Stromal cell of bone marrow (primary cell): ENCODE results near the gene PTTG1IP.
A peak's percentile ranks its signal among the peaks of the same experiment; 100 is the strongest.
"Not testable (repeated sequence)": the region's sequence is repeated elsewhere in the genome, so short reads cannot be mapped to it uniquely, and the experiment has no call there.

Experiments
- DNase-seq: peaks from one replicate; pipeline ENCODE4 v3.0.0-alpha.2; 2012; ENCODE audit warnings: low read depth

PTTG1IP gene, protein sequence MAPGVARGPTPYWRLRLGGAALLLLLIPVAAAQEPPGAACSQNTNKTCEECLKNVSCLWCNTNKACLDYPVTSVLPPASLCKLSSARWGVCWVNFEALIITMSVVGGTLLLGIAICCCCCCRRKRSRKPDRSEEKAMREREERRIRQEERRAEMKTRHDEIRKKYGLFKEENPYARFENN

DNA sequence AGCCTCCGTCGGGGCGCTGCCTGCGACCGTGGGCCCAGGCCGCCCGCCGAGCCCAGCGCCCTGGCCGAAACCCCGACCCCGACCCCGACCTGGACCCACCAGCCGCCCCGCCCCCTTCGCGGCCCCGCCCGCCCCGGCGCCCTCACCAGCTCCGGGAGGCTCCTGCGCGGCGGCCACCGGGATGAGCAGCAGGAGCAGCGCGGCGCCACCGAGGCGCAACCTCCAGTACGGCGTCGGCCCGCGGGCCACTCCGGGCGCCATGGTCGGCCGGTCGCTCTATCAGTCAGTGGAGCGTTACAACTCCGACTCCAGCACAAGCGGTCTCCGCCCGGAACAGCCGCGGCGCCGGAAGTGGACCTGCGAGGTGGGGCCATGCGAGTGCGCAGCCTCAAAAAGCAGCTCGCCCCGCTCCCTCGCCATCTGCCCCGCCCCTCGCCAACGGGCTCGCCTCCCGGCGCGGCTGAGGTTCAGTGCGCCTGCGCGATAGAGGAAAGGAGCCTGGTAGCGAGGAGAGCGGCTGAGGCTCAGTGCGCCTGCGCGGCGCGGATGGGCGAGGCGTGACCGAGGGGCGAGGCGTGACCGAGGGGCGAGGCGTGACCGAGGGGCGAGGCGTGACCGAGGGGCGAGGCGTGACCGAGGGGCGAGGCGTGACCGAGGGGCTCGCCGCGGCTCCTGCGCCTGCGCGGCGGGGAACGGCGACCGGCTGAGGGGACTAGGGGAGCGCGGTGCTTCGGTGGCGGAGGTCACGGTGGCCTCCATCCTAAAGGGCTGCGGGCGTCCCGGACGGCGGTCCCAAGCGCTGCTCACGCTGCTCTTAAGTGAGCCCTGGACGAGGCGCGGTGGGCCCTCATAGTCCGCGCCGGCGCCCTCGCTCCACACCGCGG, at the start of gene PTTG1IP:
PTTG1IP (minus strand) TSS at position 335 of the 884 bp plus-strand sequence; CDS start at position 261, 74 bp downstream.
- peak; percentile 90 for DNase-seq

DNA sequence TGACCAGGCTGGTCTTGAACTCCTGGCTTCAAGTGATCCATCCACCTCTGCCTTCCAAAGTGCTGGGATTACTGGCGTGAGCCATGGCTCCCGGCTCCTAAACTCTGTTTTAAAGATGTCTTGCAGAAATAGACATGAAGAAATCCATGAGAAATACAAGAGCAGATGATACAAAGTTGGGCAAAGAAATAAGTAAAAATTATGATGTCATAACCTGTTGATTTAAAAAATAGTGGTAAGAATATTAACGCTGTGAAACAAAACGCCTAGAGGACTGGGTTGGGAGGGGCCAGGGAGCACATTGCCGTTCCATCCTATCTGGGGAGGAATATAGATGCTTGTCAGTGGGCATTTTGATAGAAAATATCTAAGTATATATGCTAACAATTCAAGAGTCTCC, 48.4 kb upstream of the PTTG1IP start:
- DNase-seq: no peak

DNA sequence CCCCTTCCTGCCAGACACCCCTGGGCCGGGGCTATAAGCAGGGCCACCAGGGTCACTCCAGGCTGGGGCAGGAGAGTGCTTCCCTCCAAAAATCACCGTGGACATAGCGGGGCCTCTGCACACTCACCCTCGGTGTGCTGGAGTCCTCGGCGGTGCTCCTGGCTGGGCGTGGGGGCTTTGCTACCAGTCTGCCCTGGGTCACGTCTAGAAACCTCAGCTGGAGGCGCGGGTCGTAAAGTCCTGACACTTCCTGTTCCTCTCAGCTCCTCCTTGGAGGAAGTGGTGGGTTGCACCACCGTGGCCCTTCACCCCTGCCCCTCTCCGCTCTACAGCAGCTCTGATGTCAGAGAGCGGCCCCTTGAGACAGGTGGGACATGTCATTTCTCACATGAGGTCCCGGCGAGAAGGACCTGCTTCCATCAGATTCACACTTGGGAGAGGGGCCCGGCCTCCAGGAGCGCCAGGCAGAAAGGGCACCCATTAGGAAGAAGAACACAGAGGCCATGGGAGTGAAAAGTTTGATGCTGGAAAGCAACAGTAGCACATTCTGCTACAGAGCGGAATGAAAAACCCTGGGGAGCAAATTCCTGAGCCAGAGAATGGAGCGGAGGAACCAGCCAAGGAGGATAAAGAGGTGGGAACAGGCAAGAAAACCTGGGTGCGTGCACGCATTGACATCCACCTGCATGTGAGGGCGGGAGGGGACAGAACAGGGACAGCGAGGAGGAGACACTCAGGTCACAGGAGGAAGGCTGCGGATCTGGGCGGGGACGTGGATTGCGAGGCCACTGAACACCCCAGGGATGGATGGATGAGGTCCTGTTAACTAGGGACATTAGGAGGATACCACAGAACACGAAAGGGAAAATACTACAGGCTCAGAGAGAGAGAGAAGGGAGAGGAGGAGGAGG, 47.5 kb upstream of the PTTG1IP start, which contains the start of gene ITGB2:
ITGB2 (minus strand) TSS at position 206 of the 911 bp plus-strand sequence. CDS start 10,117 bp downstream, outside the sequence.
- no peak for DNase-seq

DNA sequence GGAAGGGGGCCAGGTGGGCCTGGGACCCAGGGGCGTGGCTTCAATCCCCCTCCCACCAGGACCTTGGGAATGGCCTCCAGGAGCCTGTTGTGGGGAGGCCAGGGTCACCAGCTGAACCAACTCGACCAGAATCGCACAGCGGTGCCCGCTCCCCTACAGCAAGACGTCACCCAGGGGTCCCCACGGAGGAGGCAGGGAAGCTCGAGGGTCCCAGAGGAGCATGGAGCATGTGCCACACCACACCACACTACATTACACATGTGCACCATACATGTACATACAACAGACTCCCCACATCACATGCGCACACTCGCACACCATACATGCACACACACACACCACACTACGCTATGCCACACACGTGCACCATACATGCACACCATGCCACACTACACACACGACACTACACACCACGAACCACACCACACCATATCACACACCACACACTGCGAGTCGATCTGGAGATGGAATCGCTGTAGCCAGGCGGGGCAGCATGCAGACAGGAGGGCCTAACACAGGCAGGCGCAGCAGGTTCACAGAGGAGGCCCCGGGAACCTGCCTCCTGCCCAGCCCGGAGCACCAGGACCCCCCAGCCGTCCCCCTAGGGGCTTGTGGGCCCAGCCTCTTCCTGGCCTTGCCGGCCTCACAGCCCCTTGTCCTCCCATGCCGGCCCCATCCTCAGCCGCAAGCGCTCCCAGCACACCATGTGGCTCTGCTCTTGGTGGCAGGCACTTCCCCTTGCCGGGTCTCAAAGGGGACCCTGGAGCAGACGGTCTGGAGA, 46.6 kb upstream of the PTTG1IP start:
- no peak for DNase-seq

DNA sequence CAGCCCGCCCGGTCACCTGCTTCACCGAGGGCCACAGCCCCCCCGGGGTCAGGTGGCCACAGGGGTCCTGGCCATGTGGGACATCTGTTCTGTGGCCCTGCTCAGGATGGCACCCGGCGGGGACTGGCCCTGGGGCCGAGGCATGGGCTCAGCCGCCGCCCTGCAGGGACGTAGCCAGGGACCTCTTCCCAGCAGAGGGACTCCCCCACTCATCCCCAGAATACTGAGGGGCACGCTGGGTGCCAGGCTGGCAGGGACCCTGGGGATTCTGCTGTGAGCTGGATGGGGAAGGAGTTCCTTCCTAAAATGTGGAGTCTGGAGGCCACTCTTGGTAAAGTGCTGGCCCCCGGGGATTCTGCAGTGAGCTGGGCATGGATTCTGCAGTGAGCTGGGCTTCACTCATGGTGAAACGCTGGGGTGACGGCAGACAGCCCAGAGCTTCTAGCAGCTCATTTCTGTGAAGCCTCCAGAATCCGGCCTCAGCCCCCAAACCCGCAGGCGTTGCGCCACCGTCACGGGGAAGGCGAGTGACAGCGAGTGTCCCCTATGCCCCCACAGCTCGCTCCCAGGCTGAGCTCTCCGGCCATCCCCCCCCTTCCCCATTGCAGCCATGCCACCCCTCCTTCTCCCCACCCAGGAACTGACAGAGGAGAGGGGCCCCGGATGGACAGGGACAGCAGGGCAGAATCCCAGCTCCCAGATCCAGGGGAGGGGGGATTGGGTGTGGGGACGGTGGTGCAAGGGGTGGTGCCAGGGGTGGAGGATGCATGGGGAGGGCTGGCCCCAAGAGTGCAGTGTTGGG, 45.8 kb upstream of the PTTG1IP start:
- DNase-seq: no peak

DNA sequence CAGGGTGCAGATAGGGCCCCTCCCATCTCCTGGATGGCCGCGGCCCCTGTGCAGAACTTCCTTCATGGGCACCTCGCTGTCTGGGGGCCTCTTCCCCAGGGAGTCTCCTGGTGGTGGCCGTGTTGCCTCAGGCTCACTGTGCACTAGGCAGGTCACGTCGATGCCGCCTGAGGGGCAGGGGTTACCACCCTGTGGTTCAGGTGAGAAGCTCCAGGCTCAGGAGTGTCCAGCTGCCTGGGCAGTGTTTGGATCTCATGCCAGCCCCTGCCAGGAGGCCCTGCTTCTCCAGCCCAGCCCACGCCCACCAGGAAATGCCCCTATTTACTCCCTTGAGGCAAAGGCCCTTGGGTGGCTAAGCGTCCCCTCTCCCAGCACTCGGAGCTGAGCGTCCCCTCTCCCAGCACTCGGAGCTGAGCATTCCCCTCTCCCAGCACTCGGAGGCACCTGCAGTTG, 45.1 kb upstream of the PTTG1IP start:
- no peak for DNase-seq

DNA sequence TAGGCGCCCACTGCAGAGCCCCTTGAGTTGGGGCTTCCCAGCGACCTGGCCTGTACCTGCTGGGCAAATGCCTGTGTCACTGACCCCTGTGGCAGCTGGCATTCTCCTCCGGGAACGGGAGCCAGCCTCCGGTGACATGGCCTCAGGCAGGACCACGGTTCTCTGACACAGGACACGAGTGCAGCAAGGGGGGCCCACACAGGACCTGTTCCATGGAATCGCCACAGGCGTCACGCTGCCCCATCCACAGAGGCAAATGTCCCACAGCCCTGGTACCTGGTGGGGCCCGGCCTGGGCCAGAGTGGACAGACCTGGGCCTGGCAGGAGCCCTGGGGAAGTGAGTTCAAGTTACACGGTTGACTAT, 44.6 kb upstream of the PTTG1IP start:
- DNase-seq: no peak

DNA sequence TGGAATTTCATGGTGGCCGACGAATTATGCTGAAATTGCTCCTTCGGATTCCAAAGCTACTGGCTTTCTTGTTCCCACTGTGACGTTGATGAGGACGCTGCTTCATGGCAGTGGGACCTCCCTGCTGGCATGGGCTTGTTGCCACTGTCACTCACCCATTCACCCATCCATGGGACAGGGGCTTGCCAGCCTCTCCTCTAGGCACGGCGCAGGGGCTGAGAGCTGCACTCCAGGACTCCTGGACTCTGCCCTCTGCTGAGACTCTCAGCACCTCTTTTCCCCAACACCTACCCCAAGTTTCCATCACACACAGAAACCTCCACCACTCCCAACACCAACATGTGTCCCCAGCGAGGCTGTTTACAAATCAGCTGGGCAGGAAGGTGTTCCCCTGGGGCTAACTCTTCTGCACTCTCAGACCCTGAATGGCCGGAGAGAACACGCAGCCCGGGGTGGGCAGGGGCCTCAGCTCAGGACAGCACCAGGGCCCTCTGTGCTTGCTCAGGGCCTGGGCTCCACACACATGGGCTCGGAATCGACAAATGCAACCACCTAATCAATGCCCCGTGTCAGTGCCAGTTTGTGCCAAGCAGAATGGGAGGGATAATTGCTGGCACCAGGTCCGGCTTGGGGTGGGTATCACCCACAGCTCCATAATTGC, 44.1 kb upstream of the PTTG1IP start:
- DNase-seq: no peak

DNA sequence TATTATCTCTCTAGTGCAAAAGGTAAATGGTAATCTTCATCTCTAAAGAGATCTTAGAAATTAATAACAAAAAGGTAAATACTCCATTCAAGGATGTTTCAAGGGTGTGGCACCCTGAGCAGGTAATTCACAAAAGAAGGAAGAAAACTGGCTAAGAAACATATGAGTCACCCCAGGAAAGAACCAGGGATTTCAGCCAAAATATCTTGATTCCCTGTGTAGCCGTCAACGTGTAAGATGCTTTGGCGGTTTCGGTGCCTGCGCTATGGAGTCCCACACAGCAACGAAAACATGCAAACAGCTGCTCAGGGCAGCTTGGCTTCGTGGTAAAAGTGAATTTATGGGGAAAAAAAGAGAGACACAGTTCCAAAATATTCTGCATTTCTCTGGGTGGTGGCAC, 43.5 kb upstream of the PTTG1IP start:
- DNase-seq: no peak

DNA sequence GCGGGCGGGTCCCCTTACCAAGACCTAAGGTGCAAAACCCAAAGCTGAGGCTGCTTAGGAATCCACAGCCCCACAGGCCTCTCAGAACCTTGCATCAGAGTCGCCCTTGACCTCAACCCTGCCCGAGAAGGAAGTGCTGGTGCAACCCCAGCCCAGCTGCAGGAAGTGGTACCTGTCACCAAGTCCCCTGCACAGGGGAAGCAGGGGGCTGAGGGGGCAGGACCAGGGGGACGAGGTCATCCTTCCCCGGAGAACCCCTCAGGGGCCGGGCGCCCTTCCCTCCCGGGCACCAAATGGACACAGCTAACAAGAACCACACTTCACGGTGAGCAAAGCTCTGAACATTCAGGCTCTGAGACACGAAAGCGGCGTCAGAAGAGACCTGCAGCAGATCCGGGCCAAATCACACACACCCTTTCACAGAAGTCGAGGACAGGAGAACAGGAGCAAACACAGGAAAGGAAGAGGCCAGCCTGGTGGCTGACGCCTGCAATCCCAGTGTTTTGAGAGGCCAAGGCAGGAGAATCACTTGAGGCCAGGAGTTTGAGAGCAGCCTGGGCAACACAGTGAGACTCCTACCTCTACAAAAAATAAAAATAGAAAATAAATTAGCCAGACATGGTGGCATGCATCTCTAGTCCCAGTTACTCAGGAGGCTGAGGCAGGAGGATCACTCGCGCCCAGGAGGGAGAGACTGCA, 40.8 kb upstream of the PTTG1IP start:
- DNase-seq: no peak

DNA sequence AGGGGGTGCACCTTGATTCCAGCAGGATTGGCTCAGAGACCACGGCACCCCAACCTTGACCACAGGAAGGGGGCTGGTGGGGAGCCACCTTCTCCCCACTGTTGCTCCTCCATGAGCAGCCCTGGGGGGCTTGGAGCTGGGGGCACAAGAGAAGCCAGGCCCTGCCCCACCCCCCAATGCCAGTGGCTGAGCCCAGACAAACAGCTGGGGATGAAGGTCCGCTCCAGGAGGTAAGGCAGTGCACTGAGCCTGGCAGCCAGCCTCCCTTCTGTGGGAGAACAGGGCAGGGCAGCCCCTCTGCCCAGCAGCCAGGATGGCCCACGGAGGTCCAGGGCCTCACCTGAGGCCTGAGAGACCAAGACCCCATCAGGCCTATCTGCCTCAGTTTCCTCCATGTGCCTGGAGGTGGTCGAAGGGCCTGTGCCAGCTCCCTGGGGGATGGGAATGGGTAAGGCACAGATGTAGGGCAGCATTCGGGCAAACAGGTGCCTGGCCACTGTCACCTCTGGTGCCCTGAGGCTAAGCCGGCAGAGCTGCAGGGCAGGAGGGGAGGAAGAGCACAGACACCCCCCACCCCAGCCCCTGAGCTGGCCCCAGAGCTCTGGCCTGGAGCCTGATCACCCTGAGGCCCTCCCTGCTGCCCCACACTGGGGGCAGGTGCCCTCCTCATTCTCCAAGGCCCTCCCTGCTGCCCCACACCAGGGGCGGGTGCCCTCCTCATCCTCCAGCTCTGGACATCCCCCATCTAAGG, 40.1 kb upstream of the PTTG1IP start:
- no peak for DNase-seq

DNA sequence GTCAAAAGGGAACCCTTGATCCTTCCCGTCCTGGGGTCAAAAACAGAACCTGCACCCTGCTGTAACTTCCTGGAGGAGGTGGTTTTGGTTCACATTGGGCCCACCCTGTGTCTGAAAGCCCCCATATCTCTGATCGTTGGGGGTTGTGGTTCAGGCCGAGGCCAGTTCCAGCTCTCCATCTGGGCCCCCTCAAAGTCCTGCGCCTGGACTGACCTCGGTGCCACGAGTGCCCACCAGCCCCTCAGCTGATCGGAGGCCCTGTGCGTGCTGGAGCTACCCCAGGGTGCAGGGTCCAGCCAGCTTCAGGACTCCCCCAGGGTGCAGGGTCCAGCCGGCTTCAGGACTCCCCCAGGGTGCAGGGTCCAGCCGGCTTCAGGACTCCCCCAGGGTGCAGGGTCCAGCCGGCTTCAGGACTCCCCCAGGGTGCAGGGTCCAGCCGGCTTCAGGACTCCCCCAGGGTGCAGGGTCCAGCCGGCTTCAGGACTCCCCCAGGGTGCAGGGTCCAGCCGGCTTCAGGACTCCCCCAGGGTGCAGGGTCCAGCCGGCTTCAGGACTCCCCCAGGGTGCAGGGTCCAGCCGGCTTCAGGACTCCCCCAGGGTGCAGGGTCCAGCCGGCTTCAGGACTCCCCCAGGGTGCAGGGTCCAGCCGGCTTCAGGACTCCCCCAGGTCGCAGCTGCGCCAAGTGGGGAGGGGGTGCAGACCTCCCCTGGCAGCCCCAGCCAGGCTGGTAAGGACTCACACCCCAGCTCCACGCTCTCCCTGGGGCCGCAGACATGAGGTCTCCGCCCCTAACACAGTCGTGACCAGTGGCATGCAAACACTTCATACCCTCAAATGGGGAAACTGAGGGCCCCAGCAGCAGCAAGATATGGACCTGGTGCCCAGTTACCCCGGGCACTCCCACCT, 39.3 kb upstream of the PTTG1IP start:
- DNase-seq: not testable (repeated sequence)

DNA sequence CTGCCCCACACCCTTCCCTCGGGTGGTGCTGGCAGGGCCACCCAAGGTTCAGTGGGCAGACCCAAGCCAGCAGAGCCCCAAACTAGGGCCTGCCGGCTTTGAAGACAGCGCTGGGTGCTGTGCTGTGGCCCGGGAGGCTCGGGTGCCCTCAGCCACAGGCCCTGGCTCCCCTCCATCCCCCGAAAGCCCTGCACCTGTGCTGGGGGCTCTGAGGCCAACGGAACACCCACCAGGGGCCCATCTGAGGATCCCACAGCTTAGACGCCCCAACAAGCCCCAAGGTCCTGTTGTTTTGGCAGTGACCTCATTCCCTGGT, 38.6 kb upstream of the PTTG1IP start:
- no peak for DNase-seq

DNA sequence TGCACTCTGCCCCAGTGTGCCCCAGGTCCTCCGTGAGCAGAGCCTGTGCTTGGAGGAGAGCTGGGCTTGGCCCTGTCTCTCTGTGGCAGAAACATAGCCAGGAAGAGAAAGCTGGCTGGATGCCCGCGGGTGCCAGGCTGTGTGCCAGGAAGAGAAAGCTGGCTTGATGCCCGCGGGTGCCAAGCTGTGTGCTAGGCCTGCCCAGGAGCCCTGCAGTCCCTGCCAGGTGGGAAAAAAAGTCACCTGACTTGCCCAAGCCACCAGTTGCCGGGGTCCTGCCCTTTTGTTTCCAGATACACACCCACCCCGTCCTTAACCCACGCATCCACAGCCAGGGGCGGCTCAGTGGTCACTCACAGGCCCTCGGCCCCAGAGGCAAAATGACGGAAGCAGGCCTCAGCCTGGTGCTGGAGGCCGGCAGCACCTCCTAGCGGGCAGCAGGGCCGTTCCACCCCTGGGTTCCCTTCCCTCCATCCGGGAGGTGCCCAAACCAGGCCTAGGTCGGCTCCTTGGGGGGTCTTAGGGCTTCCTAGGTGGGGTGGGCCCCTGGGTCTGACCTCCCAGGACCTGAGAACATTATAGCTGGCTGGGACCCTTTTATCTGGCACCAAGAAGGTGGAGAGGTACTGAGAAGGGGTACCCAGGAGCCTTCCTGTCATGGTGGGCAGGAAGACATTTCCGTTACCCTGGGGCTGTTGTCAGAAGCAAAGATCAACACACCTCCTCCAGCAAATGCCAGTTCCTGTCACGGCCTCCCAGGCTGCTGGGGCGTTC, 38.1 kb upstream of the PTTG1IP start:
- no peak for DNase-seq

DNA sequence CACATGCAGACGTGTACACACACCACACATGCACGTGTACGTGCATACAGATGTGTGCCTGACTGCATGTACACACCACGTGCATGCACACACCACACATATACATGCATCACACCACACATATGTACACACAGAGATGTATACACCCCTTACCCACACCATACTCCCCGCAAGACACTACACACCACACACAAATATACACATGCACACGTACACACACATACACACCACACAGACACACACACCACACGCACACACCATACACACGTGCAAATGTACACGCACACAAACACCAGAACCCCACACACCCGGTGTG, 37.5 kb upstream of the PTTG1IP start:
- DNase-seq: no peak

DNA sequence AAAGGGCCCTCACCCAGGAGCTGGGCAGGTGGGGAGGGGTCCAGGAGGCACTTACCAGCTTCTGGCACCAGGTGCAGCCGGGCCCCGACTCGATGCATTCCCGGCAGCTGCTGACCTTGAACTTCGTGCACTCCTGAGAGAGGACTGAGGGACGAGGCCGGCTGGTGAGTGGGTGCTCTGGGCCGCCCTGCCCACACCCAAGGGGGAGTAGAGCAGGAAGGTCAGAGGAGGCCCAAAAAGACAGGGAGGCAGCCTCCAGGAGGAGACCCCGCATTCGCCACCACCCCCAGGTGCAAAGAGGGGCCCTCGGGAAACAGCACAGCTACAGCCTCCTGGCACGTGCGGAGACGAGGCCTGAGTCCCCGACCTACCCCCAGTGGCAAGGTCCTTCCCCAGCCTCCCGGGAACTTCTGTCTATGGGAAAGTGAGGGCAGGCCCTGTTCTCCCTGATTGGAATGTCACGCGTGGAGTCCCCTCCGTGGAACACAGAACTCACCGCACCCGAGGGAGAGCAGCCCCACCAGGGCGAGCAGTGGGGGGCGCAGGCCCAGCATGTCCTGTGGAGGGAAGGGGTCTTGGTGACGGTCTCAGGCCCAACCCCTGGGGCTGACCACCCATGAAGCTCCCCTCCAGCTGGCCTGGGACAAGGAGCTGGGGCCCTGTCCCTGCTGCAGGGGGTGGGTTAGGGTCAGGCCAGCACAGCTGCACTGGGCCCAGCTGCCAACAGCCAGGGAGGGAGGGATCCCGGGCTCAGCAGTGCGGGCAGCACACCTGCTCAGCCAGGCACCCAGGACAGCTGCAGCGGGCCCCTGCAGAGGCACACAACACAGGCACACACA, 37.0 kb upstream of the PTTG1IP start:
- DNase-seq: no peak
